Measurements from ENCODE around the gene IGFL3.
"Not testable (repeated sequence)": the region's sequence is repeated elsewhere in the genome, so short reads cannot be mapped to it uniquely, and the experiment has no call there.

IGFL3 gene

GRCh38 chr19:46101293-46101692 lies 23.2 kb downstream of the IGFL3 start:
- no peaks in the 10 kb centered on the region for H4K20me1 ChIP-seq
- no peak for TF ChIP-seq Cebpa-rat (IDR thresholded peaks at IDR 0.05)

GRCh38 chr19:46100344-46100743 lies 24.1 kb downstream of the IGFL3 start:
- H3K4me3 ChIP-seq: no peak overlapping the region
- H4K20me1 ChIP-seq: no peaks in the 10 kb centered on the region
- H3K27me3 ChIP-seq: no peaks in the 10 kb centered on the region
- H3K9ac ChIP-seq: no peak overlapping the region
- no peak for TF ChIP-seq Cebpa-rat (IDR thresholded peaks at IDR 0.05)
- H3K4me2 ChIP-seq: no peak overlapping the region
- H3K36me3 ChIP-seq: no peaks in the 10 kb centered on the region
- no peak overlapping the region for H3K27ac ChIP-seq
- peaks cover 51% of the 10 kb centered on the region for H3K9me3 ChIP-seq
- H3K4me1 ChIP-seq: no peaks in the 10 kb centered on the region

More at GRCh38 chr19:46101293-46101692, 23.2 kb downstream of the IGFL3 start:
- H3K9ac ChIP-seq: no peak overlapping the region
- no peaks in the 10 kb centered on the region for H3K36me3 ChIP-seq
- no peaks in the 10 kb centered on the region for H3K27me3 ChIP-seq
- no peaks in the 10 kb centered on the region for H3K4me1 ChIP-seq
- H3K4me3 ChIP-seq: no peak overlapping the region
- peaks cover 60% of the 10 kb centered on the region for H3K9me3 ChIP-seq
- H3K4me2 ChIP-seq: no peak overlapping the region
- H3K27ac ChIP-seq: no peak overlapping the region

- Histone ChIP-seq H4K20me1 (no peaks in the 10 kb centered on the region), H3K27me3 (no peaks in the 10 kb centered on the region), H3K4me3 (no peak overlapping the region), H3K9ac (no peak overlapping the region), H3K4me2 (no peak overlapping the region), H3K9me3 (peaks cover 39% of the 10 kb centered on the region), H3K4me1 (no peaks in the 10 kb centered on the region), H3K27ac (no peak overlapping the region), H3K36me3 (no peaks in the 10 kb centered on the region; the same call in 1 of the 2 replicates)
- no peak for TF ChIP-seq Cebpa-rat (IDR thresholded peaks at IDR 0.05)
These were observed 34.0 kb downstream of the IGFL3 start for GRCh38 chr19:46090444-46090843.

GRCh38 chr19:46089432-46089831 lies 35.1 kb downstream of the IGFL3 start:
- H3K4me3 ChIP-seq: no peak overlapping the region
- no peak overlapping the region for H3K9ac ChIP-seq
- peaks cover 49% of the 10 kb centered on the region for H3K9me3 ChIP-seq
- no peaks in the 10 kb centered on the region for H3K27me3 ChIP-seq
- no peak overlapping the region for H3K4me2 ChIP-seq
- H4K20me1 ChIP-seq: no peaks in the 10 kb centered on the region
- H3K36me3 ChIP-seq: no peaks in the 10 kb centered on the region; the same call in 1 of the 2 replicates
- no peaks in the 10 kb centered on the region for H3K4me1 ChIP-seq
- no peak for TF ChIP-seq Cebpa-rat (IDR thresholded peaks at IDR 0.05)
- H3K27ac ChIP-seq: no peak overlapping the region

- Histone ChIP-seq H3K4me3 (no peak overlapping the region), H3K9me3 (peaks cover 52% of the 10 kb centered on the region), H3K4me1 (no peaks in the 10 kb centered on the region), H3K36me3 (no peaks in the 10 kb centered on the region; the same call in 1 of the 2 replicates), H3K9ac (no peak overlapping the region), H4K20me1 (no peaks in the 10 kb centered on the region), H3K4me2 (no peak overlapping the region), H3K27ac (no peak overlapping the region), H3K27me3 (no peaks in the 10 kb centered on the region)
- TF ChIP-seq Cebpa-rat (IDR thresholded peaks at IDR 0.05): no peak
These were observed 36.4 kb downstream of the IGFL3 start for GRCh38 chr19:46088101-46088500.

GRCh38 chr19:46085888-46086287 lies 38.6 kb downstream of the IGFL3 start:
- Histone ChIP-seq H3K36me3 (no peaks in the 10 kb centered on the region; the same call in 1 of the 2 replicates), H3K27me3 (no peaks in the 10 kb centered on the region), H3K27ac (no peak overlapping the region), H3K4me2 (no peak overlapping the region), H3K4me3 (no peak overlapping the region), H4K20me1 (no peaks in the 10 kb centered on the region), H3K9me3 (peaks cover 52% of the 10 kb centered on the region), H3K4me1 (peaks cover under 1% of the 10 kb centered on the region; the same call in 1 of the 2 replicates), H3K9ac (no peak overlapping the region)
- TF ChIP-seq Cebpa-rat (IDR thresholded peaks at IDR 0.05): no peak

GRCh38 chr19:46082728-46083050 lies 41.8 kb downstream of the IGFL3 start:
- H3K4me2 ChIP-seq: no peak overlapping the region
- no peak overlapping the region for H3K27ac ChIP-seq
- TF ChIP-seq Cebpa-rat (IDR thresholded peaks at IDR 0.05): no peak
- H3K36me3 ChIP-seq: no peaks in the 10 kb centered on the region; the same call in 1 of the 2 replicates
- H3K4me3 ChIP-seq: no peak overlapping the region
- H3K27me3 ChIP-seq: no peaks in the 10 kb centered on the region
- no peaks in the 10 kb centered on the region for H4K20me1 ChIP-seq
- no peak overlapping the region for H3K9ac ChIP-seq
- peaks cover 6% of the 10 kb centered on the region; the same call in 1 of the 2 replicates for H3K4me1 ChIP-seq
- H3K9me3 ChIP-seq: peaks cover 36% of the 10 kb centered on the region

- H3K27me3 ChIP-seq: peaks cover 4% of the 10 kb centered on the region
- no peak overlapping the region for H3K4me3 ChIP-seq
- H3K9ac ChIP-seq: no peak overlapping the region
- peaks cover 8% of the 10 kb centered on the region for H3K4me1 ChIP-seq
- H3K9me3 ChIP-seq: peaks cover 30% of the 10 kb centered on the region
- no peak overlapping the region for H3K27ac ChIP-seq
- H3K36me3 ChIP-seq: no peaks in the 10 kb centered on the region; the same call in 1 of the 2 replicates
- H3K4me2 ChIP-seq: no peak overlapping the region
- no peaks in the 10 kb centered on the region for H4K20me1 ChIP-seq
- no peak for TF ChIP-seq Cebpa-rat (IDR thresholded peaks at IDR 0.05)
These were observed 42.4 kb downstream of the IGFL3 start for GRCh38 chr19:46081928-46082727.

- Histone ChIP-seq H3K9me3 (peaks cover 14% of the 10 kb centered on the region), H3K9ac (no peak overlapping the region), H3K36me3 (no peaks in the 10 kb centered on the region), H3K4me1 (peaks cover 13% of the 10 kb centered on the region), H3K4me2 (no peak overlapping the region), H3K27ac (no peak overlapping the region), H4K20me1 (no peaks in the 10 kb centered on the region), H3K27me3 (peaks cover 20% of the 10 kb centered on the region), H3K4me3 (no peak overlapping the region)
- TF ChIP-seq Cebpa-rat (IDR thresholded peaks at IDR 0.05): no peak
These were observed 43.9 kb downstream of the IGFL3 start for GRCh38 chr19:46080561-46080960.

GRCh38 chr19:46079576-46079975 lies 44.9 kb downstream of the IGFL3 start:
- Histone ChIP-seq H3K9me3 (peaks cover 4% of the 10 kb centered on the region), H3K27ac (no peak overlapping the region), H3K4me1 (peaks cover 13% of the 10 kb centered on the region), H4K20me1 (no peaks in the 10 kb centered on the region), H3K27me3 (peaks cover 25% of the 10 kb centered on the region), H3K4me3 (no peak overlapping the region), H3K9ac (no peak overlapping the region), H3K4me2 (no peak overlapping the region), H3K36me3 (no peaks in the 10 kb centered on the region)
- no peak for TF ChIP-seq Cebpa-rat (IDR thresholded peaks at IDR 0.05)

GRCh38 chr19:46078573-46079332 lies 45.7 kb downstream of the IGFL3 start:
- not testable (repeated sequence) for H3K4me3 ChIP-seq, H3K27ac ChIP-seq, H3K4me2 ChIP-seq, H3K9ac ChIP-seq, H3K36me3 ChIP-seq, H3K9me3 ChIP-seq, H4K20me1 ChIP-seq
- H3K27me3 ChIP-seq: peaks cover 25% of the 10 kb centered on the region
- peaks cover 13% of the 10 kb centered on the region for H3K4me1 ChIP-seq

Data from BLaER1 (cell line).